NCI-H2029 treated with DMSO at 0.1 percent for 48 hours (cell line): ENCODE results near the gene NAA16.
"Not testable (repeated sequence)": the region's sequence is repeated elsewhere in the genome, so short reads cannot be mapped to it uniquely, and the experiment has no call there.

ENCODE experiments used
- DNase-seq: peaks from one replicate; lab custom pipeline; 2025; lab: John Stamatoyannopoulos, UW

Gene NAA16

DNA sequence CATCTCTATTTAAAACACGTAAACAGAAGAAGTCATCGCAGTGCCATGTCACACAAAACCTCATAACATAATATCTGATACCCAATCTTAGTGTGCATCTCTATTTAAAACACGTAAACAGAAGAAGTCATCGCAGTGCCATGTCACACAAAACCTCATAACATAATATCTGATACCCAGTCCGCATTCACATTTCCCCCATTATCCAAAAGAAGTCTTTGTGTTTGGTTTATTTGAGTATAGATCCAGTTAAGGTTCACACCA is 45.2 kb downstream of the NAA16 start:
- not testable (repeated sequence) for DNase-seq

DNA sequence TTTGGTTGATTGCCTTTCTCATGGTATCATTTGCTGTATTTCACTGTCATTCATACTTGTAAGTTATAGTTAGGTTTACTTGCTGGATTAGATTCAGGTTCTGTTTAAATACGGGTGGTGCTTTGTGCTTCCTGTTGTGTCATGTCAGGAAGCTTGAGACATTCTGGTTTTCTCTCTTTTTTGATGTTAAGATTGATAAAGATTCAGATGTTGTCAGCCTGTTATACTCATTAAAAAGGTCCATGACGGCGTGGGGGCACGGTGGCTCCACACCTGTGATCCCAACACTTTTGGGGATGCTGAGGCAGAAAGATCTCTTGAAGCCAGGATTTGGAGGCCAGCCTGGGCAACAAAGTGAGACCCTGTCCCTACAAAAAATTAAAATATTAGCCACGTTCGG is 45.7 kb downstream of the NAA16 start:
- DNase-seq, result no peak

DNA sequence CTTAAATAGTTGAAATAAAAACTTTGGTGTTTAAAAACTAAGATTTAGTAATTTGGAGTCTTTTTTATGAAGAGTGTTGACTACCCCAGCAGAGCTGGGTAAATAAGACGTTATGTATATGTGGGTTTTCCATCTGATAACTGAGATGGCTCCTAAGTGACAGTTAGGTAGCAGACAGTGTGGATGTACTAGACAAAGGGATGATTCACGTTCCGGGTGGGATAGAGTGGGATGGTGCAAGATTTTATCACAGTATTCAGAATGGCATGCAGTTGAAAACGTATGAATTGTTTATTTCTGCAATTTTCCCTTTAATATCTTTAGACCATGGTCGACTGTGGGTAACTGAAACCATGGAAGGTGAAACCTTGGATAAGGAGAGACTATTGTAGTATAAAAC is 50.4 kb downstream of the NAA16 start:
- DNase-seq, result no peak

DNA sequence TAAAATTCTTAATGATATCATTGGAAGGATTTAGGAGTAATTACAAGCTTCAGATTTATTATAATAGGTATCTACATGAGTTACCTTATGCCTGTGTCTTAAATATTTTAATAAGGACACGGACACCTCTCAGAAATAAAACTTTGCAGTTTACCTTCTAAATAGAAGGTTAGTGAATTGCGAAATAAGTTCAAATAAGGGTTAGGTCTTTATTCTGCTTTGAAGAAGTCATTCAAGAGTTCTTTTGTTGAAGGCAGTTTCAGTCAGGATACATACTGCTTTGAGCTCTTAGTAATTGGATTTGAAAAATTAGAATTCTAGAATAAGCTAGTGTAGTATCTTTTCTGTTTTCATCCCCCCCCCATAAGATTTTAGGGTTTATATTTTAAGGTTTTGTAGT is 53.0 kb downstream of the NAA16 start:
- no peak for DNase-seq

DNA sequence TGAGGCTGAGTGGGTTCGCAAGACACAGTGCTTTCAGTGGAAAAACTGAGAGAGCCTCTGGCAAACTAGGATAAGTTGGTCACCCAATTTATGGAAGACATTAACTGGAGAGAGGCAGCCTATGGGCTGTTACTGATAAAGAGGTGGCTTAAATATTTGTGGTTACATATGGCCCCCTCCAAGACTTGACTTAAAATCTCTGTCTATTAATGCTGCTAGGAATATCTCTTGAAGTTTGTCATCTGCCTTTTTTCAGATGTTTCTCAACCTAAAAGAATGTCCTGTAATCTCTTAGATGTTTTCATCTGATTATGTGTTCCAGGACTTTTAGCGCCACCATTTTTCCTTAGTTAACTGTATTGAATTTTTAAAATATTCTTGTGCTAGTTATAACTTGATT is 54.6 kb downstream of the NAA16 start:
- no peak for DNase-seq

DNA sequence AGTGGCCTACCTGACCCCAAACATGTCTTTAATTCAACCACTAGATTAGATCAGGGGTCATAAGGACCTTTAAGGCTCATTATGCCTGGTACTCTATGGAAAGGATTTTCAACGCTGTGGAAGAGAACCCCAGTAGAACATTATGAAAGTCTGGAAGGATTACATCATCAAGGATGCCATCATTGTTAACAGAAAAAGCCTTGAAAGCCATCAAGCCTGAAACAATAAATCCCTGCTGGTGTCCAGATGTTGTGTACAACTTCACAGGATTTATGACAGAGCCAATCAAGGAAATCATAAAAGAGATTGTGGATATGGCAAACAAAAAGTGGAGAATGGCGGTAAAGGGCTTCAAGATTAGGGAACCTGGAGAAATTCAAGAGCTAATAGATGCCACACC is 59.7 kb downstream of the NAA16 start:
- DNase-seq, result no peak

DNA sequence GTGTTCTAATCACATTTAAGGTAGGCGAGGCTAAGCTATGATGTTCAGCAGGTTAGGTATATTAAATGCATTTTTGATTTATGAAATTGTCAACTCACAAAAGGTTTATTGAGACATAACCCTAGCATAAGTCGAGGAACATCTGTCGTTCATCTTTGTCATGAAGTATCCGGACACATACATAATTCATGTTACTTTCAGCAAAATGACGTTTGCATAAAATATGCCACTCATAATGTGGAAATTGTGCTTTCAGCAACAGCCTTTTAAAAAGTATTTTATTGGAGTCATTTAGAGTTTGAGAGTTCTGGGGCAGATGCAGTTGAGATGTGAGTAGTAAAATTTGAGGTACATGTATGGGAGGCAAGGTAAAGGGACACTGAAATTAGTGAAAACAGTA is 66.4 kb downstream of the NAA16 start:
- DNase-seq, result no peak

DNA sequence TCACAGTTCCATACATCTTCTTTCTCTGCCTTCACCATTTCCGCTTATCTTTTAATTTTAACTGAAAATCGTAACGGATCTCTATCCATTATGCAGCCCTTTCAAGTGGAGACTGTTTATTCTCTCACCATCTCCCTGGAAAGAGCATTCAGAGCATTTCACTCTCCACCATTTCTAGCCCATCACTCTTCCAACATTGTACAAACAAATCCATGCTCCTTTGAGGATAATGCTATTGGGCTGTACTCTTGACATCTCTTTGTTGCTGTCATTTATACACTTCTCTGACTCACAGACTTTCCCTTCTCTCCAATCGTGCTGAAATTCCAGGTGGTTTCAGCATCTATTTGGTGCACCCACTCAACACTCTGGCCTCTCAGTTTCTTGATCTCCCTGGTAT is 71.4 kb downstream of the NAA16 start:
- DNase-seq, result no peak

DNA sequence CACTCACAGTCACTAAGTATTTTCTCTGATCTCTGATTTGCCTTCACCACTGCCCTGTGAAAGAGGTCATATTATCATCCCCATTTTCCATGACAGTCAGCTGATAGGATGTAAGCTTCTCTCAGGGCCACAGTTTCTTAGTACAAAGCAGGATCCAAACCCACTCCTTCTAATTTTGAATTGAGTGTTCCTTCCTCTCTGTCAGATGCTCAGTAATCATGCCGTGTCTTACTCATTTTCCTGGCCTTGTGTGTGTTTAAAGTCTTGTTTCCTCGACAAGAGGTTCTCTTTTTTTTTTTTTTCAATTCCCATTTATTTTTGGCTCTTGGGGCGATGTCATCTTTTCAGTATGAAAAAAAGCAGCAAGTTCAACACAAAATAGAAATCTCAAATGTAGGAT is 72.3 kb downstream of the NAA16 start:
- no peak for DNase-seq

DNA sequence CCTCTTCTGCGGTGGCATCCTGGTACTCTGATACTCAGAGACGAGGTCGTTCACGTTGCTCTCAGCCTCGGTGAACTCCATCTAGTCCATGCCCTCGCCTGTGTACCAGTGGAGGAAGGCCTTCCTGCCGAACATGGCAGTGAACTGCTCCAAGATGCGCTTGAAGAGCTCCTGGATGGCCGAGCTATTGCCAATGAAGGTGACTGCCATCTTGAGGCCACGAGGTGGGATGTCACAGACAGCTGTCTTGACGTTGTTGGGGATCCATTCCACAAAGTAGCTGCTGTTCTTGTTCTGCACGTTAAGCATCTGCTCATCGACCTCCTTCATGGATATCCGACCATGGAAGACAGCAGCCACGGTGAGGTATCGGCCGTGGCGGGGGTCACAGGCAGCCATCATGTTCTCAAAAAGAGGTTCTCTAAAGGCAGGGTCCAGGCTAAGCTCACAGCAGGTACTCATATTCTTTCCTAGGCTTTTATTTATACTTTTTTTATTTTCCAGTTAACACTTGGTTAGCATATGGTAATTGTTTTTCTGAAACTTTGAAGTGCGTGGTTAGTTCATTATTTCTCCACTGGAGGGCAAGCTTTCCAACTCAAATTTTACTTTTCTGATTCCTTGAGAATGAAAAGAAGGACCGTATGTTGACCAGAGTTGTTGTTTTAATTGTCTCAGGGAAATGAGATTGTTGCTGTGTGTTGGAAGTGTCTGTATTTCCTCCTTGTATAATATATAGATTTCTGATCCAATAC is 73.9 kb downstream of the NAA16 start:
- no peak for DNase-seq

DNA sequence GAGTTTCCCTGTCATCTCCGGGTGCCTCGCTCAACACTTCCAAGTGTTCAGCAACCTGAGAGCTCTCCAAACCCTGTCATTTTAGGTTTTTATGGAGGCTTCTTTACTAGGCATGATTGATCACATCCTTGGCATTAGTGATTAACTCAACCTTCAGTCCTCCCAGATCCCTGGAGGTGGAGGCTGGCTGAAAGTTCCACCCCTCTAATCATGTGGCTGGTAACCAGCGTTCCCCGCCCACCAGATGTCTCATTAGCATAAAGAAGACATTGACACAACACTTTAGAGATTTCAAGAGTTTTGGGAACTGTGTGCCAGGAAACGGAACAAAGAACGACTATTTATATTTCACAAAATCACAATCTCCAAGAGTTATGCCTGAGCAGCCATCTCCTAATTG is 75.1 kb downstream of the NAA16 start:
- DNase-seq, result no peak

DNA sequence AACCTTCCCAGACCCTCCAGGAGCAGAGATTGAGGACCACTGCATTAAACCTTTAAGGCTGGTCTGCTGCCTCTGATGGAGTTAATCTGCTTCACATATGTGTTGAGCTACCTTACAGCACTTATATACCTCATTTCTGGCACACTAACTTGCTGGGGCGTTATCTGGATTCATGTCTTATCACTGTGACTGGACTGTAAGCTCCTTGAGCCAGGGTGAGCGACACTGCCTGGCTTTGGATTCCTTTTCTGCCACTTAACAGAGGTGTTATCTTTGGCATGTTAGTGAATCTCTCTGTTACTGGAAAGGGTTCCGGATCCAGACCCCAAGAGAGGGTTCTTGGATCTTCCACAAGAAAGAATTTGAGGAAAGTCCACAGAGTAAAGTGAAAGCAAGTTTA is 76.5 kb downstream of the NAA16 start:
- no peak for DNase-seq

DNA sequence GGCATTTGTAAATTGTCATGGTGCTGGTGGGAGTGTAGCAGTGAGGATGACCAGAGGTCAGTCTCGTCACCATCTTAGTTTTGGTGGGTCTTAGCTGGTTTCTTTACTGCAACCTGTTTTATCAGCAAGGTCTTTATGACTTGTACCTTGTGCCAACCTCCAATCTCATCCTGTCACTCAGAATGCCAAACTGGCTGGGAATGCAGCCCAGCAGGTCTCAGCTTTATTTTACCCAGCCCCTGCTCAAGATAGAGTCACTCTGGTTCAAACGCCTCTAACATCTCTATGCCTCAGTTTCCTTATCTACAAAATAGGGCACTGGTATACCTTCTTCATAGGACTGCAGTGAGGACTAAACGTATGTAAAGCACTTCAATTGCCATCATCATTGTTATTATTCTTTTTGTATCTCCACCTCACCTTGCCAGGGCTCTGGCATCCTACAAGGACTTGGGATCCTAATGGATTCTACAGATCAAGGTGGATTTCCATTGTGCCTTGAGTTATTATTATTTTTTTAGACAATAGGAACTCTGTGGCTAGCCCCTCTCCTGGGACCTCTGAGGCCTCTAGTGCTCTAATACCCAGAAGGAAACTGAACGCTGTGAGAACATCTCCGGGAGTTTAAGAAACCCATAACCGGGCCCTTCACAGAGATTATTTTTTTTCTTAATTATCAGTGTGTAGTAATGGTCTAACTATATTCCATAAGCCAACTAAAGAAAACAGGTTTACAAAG is 77.2 kb downstream of the NAA16 start:
- DNase-seq, result no peak

DNA sequence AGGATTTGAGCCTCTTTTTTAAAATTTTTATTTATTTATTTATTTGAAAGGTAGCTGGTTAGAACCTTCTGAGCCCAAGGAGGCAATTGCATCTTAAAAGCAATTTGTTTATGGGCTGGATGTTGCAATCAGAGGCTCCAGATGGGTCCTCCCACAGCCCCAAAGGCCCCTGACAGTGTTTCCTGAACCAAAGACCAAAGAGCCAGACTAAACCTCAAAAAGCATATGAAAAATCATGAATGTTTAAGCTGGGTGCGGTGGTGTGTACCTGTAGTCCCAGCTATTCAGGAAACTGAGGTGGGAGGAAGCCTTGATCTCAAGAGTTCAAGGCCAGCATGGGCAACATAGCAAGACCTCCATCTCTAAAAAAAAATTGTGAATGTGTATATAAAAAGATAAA is 78.5 kb downstream of the NAA16 start:
- no peak for DNase-seq

DNA sequence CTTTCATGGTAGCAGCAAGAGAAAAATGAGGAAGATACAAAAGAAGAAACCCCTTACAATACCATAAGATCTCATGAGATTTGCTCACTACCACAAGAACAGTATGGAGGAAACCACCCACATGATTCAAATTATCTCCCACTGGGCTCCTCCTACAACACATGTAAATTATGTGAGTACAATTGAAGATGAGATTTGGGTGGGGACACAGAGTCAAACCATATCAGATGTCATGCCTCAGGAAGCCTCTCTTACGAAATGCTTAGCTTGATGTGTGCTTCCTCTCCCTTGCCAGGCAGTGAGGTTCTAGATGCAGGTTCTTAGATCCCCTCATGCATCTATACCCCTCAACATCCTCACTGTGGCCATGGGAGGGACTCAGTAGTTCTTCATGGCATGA is 83.1 kb downstream of the NAA16 start:
- no peak for DNase-seq

DNA sequence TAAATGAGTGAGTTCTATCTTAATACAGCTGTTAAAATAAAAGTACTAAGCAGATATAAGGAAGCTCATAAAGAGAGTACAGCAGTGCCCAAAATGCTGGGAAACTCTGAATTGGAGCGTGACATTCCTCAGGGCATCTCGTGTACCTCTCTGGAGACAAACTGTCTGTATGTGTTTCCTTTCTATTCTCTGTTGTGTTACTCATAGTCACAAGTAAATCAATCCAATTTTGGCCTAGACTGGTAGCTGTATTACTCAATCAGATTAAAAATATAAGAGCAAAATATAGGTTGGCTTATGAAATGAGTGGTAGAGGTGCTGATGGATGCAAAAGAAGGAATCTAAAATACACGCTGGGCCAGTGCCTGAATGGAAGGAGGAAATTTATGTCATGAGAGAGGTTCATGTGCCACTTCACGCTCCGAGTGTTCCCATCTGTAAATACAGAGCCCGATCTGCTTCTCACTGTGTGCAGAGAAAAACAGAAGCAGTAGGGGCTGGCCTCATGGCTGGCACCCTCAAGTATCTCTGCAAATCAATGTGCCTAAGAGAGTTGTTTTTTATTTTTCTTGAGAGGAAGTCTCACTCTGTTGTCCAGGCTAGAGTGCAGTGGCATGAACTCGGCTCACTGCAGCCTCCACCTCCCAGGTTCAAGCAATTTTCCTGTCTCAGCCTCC is 87.6 kb downstream of the NAA16 start:
- no peak for DNase-seq

DNA sequence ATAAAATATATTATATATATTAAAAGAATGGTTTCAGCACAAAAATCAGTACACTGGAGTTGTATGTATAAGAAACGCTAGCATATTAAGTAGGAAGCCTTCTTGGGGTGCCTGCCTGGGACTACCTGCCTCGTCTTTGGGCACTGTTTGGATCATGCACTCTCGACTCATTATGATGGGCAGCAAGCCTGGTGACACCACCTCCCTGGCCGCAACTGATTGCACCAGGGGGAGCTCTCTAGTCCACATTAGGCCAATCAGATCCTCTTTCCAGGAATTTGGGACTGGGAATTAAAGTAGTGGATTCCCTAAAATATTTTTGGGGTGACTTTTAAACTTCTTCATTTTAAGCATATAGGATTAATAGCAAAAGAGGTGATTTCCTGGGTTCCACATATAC is 90.3 kb downstream of the NAA16 start:
- DNase-seq, result no peak

DNA sequence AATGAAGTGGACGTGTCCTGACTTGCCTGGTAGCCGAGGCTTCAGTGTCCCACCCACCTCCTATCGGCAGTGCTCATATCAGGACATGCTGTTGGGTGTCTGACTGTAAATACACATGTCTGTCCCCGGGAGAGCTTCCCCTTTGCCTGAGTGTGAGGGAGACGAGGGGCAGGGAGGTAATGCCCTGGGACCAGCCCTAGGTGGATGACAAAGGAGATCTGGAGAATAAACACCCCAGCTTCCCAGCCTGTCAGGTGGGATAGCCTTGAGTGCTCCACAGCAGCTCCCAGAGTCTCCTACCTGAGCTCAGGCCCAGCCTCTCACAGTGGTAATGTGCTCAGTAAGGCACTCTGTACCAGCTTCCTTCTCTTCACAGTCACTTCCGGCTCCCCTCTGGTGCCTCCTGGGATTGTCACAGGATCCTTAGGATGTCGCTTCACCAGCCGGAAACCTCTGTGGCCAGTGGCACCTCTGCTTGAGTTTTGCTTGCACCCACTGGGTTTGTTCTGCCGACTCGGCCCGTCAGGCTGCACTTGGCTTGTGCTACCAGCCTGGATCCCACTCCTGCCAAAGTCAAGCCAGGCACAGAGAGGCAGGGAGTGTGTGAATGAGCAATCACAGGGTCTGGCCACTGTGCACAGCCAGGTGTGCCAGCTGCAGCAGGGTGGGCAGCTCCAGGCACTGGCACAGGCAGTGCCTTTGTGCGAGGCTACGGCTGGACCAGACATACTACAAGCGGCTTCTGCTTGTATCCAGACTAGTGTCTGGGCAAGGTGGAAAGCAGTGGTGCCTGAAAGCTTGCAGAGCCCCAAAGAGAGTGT is 91.8 kb downstream of the NAA16 start:
- DNase-seq, result no peak

DNA sequence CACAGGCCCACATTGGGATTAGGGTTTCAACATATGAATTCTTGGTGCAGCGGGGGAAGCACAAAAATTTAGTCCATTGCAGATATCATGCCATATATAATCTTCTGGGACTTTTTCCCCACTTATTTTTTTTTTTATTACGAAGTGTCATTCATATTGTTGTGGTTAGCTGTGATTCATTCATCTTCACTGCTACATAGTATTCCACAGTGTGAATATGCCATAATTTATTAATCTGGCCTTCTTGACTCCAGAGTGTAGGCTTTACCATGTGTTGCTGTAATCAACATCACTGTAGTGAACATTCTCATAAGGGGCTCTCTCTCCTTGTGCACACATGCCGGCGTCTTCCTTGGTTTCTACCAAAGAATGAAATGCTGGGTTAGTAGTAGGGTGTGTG is 92.9 kb downstream of the NAA16 start:
- DNase-seq, result no peak

DNA sequence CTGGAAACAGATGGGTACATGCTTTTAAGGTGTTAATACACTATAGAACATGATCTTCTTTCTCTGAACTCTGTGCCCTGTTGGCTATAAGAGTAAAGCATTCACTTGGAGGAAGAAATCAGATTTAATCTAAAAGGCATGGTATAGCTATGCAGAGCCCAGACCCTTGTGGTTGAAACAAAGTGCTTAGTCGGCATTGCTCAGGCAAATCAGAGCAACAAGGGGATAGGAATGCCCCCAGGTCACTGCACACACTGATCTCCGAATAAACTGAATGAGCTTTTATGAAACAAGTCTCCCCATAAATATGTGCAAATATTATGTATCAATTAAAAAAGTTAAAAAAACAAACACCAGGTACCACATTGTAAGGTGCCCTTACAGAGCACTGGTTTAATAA is 94.3 kb downstream of the NAA16 start:
- DNase-seq, result no peak

DNA sequence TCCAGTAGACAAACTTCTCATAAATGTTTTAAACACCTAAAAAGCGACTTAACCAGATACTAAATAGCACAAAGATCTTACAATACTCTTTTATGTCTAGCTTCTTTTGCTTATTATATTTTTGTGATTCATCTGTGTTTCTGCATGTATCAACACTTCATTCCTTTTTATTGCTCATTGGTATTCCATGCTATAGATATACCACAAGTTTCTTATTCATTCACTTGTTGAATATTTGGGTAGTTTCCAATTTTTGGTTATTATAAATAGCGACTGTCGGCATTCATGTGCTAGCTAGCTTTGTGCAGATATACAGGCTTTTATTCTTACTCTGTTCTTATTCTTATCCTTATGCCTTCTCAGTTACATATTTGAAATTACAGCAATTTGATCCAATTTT is 96.3 kb downstream of the NAA16 start:
- no peak for DNase-seq

DNA sequence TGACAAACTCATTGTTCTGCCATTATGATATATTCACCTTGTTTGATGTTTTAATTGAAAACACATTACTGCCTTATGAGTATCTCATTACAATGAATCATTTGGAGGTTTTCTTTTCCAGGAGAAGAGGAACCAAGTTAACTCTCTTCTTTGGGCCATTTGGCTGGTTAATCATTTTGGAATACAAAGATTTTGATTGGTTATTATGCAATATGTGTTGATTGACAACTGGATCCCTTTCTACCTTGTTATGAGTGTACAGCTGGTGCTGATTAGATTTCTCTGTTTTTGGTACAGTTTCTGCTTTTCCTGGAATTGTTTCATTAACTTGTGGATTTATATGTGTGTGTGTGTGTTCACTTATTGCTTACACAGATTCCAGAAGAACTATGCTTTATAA is 97.1 kb downstream of the NAA16 start:
- DNase-seq, result no peak

DNA sequence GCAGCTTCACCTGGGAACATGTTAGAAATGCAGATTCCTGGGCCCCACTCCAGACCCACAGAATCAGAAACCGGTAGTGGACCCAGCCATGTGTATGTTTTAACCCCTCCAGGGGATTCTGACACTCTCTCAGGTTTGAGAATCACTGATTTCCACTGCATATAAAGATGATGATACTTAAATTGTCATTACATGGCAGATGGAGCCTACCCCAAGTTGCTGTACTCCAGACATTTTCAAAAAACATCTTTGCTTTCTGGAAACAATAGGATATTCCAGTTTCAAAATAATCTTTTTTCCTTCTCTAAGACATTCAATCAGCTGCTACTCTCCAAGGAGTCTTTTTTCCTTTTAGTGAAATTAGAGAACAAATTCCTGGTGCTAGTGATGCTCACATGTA is 97.7 kb downstream of the NAA16 start:
- no peak for DNase-seq
